GM19193 (cell line): ENCODE data around the gene TNNT3.

Experiments used
- POLR2A ChIP-seq: IDR thresholded peaks from 4 replicates; pipeline ENCODE4 v1.6.1; 2011; ENCODE audit not compliant: insufficient read depth, insufficient read length; ENCODE audit errors: extremely low read depth

Gene TNNT3

GRCh38 chr11:1890856-1891830, 28.4 kb upstream of the TNNT3 start:
- TF ChIP-seq POLR2A: peak; percentile 34

GRCh38 chr11:1891831-1892115, 27.7 kb upstream of the TNNT3 start, which contains the start of gene PRR33:
TSS of gene PRR33 (minus strand) at chr11:1891895. CDS start at chr11:1890584, 1,311 bp downstream.
- TF ChIP-seq POLR2A: no peak

GRCh38 chr11:1892116-1892515, 27.4 kb upstream of the TNNT3 start:
- TF ChIP-seq POLR2A: no peak

GRCh38 chr11:1892558-1892957, 26.9 kb upstream of the TNNT3 start:
- TF ChIP-seq POLR2A: no peak

GRCh38 chr11:1893581-1894359, 25.7 kb upstream of the TNNT3 start:
- TF ChIP-seq POLR2A: no peak

- TF ChIP-seq POLR2A: no peak
These were observed 24.7 kb upstream of the TNNT3 start for GRCh38 chr11:1894759-1895158.

GRCh38 chr11:1896468-1896867, 23.0 kb upstream of the TNNT3 start:
- TF ChIP-seq POLR2A: no peak

- TF ChIP-seq POLR2A: no peak
These were observed 22.6 kb upstream of the TNNT3 start for GRCh38 chr11:1896923-1897322.

GRCh38 chr11:1899090-1899489, 20.4 kb upstream of the TNNT3 start:
- TF ChIP-seq POLR2A: no peak

GRCh38 chr11:1899686-1900085, 19.8 kb upstream of the TNNT3 start:
- no peak for TF ChIP-seq POLR2A

- no peak for TF ChIP-seq POLR2A
These were observed 13.3 kb upstream of the TNNT3 start for GRCh38 chr11:1906181-1906580.

- no peak for TF ChIP-seq POLR2A
These were observed 12.7 kb upstream of the TNNT3 start for GRCh38 chr11:1906611-1907423.

GRCh38 chr11:1908618-1909017, 10.9 kb upstream of the TNNT3 start:
- TF ChIP-seq POLR2A: no peak

GRCh38 chr11:1909524-1909923, 10.0 kb upstream of the TNNT3 start:
- TF ChIP-seq POLR2A: no peak
